ENCODE measurements around the gene ISCU.

Gene ISCU

DNA sequence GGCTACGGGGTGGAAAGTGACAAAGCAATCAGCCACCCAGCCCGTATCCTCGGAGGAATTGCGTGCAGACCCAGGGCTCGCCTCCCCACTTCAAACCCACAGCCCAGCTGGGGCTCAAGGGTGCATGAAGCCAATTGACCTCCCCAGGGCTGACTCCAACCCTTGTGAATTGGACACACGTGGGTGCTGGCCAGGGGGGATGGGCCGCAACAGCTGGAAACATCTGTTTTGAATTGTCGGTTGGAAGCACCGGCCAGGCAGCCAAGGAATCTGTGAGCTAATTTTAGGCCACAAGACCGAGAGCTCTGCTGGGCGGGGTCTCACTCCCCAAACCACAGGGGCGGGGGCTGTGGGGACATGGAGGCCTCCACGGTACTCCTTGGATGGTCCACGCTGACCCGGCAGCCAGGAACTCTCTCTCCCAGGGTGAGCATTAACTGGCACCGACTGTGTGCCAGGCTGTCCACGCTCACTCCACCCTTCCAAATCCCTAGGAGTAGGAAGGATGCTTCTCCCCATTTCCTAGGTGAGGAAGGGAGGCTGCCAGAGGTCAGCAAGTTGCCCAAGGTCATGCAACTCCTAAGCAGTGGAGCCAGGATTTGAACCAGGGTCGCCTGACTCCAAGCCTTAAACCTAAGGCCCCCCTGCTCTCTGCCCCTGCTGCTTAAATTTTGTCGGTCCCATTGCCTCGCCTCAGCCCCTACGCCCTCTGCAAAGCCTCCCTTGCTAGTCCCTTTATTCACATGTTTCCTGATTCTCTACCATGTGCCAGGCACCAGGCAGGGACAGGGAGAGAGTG lies 47.3 kb downstream of the ISCU start:
- Mint-ChIP-seq H3K27ac (ENCODE audit: low read depth) (peak overlapping the region; percentile 55), H3K36me3 (ENCODE audit: insufficient read depth) (peaks cover 7% of the 10 kb centered on the region), H3K27me3 (no peaks in the 10 kb centered on the region), H3K9me3 (no peaks in the 10 kb centered on the region), H3K4me3 (no peak overlapping the region), H3K4me1 (peaks cover 12% of the 10 kb centered on the region)
- no peak for ATAC-seq (replicated peaks; ENCODE audit: extremely low read depth, poor library complexity, severe bottlenecking)
- DNase-seq (ENCODE audit: low spot score in 2 of 2) = no peak

DNA sequence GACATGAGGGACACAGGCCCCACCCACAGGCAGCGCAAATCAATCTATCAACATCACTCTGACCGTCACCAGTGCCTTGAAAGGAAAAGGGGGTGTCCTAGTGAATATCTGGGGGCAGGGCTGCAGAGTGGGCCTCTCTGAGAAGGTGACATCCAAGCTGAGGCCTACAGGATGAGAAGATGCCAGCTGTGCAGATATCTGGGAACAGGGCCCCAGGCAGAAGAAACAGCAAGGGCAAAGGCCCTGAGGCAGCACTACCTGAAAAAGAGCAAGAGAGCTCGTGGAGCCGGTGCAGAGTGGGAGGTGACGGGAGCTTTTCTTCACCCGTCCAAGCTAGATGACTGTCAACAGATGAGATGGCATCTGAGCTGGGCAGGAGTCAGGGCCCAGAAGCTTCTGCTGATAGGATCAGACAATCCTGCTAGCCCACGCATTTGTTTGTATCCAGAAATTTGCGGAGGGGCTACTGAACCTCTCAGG lies 48.0 kb downstream of the ISCU start:
- H3K36me3 Mint-ChIP-seq (ENCODE audit: insufficient read depth) = peaks cover 7% of the 10 kb centered on the region
- peak overlapping the region; percentile 55 for H3K27ac Mint-ChIP-seq (ENCODE audit: low read depth)
- no peak for ATAC-seq (replicated peaks; ENCODE audit: extremely low read depth, poor library complexity, severe bottlenecking)
- H3K27me3 Mint-ChIP-seq = no peaks in the 10 kb centered on the region
- peaks cover 12% of the 10 kb centered on the region for H3K4me1 Mint-ChIP-seq
- H3K9me3 Mint-ChIP-seq = no peaks in the 10 kb centered on the region
- no peak for DNase-seq (ENCODE audit: low spot score in 2 of 2)
- H3K4me3 Mint-ChIP-seq = no peak overlapping the region

DNA sequence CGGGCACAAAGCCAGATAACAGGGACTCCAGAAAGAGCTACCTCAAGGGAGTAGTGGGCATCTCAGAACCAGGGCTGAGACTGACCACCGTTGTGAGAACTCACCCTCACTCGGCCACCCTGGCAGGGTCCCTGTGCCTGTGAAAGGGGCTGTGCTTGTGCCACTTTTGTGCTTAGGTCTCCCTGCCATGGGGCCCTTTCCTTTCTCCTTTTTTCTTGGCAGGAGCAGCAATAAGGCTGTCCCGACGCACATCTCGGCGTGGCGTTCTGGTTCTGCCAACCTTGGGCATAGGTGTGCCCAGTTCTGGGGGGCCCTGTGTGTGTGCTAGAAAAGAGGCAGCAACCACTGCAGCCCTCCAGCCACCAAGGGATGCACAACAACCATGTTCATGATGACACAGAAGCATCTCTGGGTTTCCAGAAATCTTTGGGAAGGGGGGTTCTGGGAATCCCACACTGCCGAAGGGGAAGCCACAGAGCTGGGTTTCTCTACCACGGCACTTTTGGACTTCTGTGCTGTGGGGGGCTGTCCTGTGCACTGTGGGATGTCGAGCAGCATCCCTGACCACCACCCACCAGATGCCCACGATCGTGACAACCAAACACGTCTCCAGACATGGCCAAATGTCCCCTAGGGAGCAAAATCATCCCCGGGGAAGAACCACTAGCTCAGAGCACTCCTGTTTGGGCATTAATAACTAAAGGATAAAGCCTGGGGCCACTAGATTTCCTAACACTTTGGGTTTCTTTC lies 48.6 kb downstream of the ISCU start:
- no peak overlapping the region for H3K27ac Mint-ChIP-seq (ENCODE audit: low read depth)
- DNase-seq (ENCODE audit: low spot score in 2 of 2) (no peak), ATAC-seq (replicated peaks; ENCODE audit: extremely low read depth, poor library complexity, severe bottlenecking) (no peak)
- no peak overlapping the region for H3K4me3 Mint-ChIP-seq
- H3K27me3 Mint-ChIP-seq = no peaks in the 10 kb centered on the region
- H3K36me3 Mint-ChIP-seq (ENCODE audit: insufficient read depth) = peaks cover 4% of the 10 kb centered on the region
- H3K4me1 Mint-ChIP-seq = peaks cover 12% of the 10 kb centered on the region
- no peaks in the 10 kb centered on the region for H3K9me3 Mint-ChIP-seq

DNA sequence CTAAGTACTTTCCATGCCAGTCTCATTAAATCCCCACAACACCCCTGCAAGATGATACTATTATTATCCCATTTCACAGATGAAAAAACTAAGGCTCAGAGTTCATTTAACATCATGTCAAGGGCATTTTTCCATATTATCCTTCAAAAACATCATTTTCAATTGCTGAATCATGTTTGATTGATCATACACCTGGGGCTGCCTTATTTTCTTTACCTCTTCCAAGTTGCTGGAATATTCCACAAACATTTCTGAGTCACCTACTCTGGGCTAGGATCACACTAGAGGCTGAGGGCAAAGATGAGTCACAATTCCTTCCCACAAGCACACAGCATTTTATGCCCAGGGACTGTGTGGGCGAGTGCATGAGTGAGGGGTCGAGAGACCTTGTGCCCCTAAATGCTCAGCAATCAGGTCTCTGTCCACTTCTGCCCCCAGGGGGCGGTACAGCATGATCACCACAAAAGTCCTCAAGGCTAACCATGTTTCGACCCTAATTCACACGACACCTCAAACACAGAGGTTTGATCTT lies 49.6 kb downstream of the ISCU start:
- DNase-seq (ENCODE audit: low spot score in 2 of 2) (peak; percentile 40 to 47), ATAC-seq (replicated peaks; ENCODE audit: extremely low read depth, poor library complexity, severe bottlenecking) (no peak)
- Mint-ChIP-seq H3K4me3 (no peak overlapping the region), H3K4me1 (peaks cover 19% of the 10 kb centered on the region), H3K27ac (ENCODE audit: low read depth) (peak overlapping the region; percentile 41), H3K9me3 (no peaks in the 10 kb centered on the region), H3K27me3 (no peaks in the 10 kb centered on the region), H3K36me3 (ENCODE audit: insufficient read depth) (peaks cover 8% of the 10 kb centered on the region)

DNA sequence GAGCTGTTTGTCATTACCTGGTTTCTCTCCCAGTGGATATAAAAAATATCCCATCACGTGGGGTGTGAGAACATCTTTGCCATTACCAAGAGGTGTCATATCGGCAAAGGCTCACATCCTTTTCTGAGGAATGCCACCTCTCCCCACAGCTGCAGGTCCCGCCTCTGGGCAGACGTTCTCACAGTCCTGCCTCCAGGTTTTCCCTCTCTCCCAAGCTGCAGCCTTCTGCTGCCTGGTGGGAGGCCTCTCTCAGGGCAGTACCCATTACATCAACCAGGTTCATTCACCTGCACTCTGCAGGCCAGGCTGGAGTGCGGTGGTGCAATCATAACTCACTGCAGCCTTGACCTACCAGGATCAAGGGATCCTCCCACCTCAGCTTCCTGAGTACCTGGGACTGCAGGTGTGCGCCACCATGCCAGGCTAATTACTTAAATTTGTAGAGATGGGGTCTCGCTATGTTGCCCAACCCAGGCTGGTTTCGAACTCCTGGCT lies 50.4 kb downstream of the ISCU start:
- ATAC-seq (replicated peaks; ENCODE audit: extremely low read depth, poor library complexity, severe bottlenecking) (no peak), DNase-seq (ENCODE audit: low spot score in 2 of 2) (no peak)
- Mint-ChIP-seq H3K4me1 (peaks cover 28% of the 10 kb centered on the region), H3K27me3 (no peaks in the 10 kb centered on the region), H3K27ac (ENCODE audit: low read depth) (no peak overlapping the region), H3K4me3 (no peak overlapping the region), H3K36me3 (ENCODE audit: insufficient read depth) (peaks cover 13% of the 10 kb centered on the region), H3K9me3 (no peaks in the 10 kb centered on the region)

DNA sequence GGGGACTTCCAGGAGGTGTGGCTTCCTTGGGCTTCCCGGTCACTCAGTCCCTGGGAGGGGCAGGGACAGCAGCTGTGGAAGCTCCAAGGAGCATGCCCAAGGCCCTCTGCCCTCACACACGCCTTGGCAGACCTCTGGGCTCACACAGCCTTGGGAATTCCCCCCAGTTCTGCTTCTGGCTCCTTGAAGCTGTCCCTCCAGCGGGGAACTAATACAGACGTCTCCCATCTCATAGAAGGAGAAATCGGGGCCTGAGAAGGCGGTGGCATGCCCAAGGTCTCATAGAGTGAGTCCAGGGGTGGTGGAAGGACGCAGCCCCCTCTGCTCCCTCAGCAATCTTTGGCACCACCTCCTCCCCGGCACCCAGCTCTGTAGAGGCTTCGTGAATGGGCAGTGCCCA lies 51.2 kb downstream of the ISCU start:
- Mint-ChIP-seq H3K9me3 (no peaks in the 10 kb centered on the region), H3K36me3 (ENCODE audit: insufficient read depth) (peaks cover 16% of the 10 kb centered on the region), H3K27me3 (no peaks in the 10 kb centered on the region), H3K27ac (ENCODE audit: low read depth) (peak overlapping the region; percentile 77), H3K4me1 (peaks cover 35% of the 10 kb centered on the region), H3K4me3 (no peak overlapping the region)
- DNase-seq (ENCODE audit: low spot score in 2 of 2) (no peak), ATAC-seq (replicated peaks; ENCODE audit: extremely low read depth, poor library complexity, severe bottlenecking) (no peak)

DNA sequence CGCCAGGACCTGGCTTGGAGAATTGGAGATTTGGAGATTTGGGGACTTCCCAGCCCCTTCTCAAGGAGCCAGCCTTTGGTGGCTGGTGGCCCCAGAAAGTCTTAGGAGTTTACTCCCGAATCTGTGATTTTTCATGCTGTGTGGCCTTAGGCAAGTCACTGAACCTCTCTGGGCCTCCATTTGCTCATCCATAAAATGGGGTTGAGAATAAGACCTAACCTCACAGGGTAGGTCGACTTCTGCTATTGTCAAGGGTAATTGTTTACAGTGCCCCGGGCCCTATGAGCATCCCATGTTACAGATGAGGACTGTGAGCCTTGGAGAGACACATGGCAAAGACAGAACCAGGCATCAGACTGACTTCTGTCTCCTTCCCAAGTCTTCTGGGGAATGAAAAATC lies 51.6 kb downstream of the ISCU start:
- ATAC-seq (replicated peaks; ENCODE audit: extremely low read depth, poor library complexity, severe bottlenecking) (no peak), DNase-seq (ENCODE audit: low spot score in 2 of 2) (no peak)
- Mint-ChIP-seq H3K27ac (ENCODE audit: low read depth) (peak overlapping the region; percentile 77), H3K4me3 (no peak overlapping the region), H3K4me1 (peaks cover 40% of the 10 kb centered on the region), H3K36me3 (ENCODE audit: insufficient read depth) (peaks cover 16% of the 10 kb centered on the region), H3K9me3 (no peaks in the 10 kb centered on the region), H3K27me3 (no peaks in the 10 kb centered on the region)

DNA sequence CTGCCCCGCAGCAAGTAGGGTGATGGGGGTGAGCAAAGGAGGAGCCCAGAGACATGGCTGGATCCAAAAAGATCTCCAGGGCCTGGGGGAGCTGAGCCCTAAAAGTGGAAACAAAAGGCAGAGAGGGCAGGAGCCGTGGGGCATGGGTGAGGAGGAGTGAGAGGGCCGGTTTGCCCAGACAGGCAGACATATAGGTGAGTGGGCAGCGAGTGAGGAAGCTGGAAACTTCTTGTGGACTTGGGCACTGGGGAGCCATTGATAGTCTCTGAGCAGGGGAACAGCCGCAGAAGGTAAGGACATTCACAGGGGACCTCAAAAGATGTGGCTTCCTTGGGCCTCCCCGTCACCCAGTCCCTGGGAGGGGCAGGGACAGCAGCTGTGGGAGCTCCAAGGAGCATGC lies 52.2 kb downstream of the ISCU start:
- peaks cover 43% of the 10 kb centered on the region for H3K4me1 Mint-ChIP-seq
- H3K4me3 Mint-ChIP-seq = no peak overlapping the region
- H3K27me3 Mint-ChIP-seq = no peaks in the 10 kb centered on the region
- DNase-seq (ENCODE audit: low spot score in 2 of 2) (no peak), ATAC-seq (replicated peaks; ENCODE audit: extremely low read depth, poor library complexity, severe bottlenecking) (no peak)
- peak overlapping the region; percentile 77 for H3K27ac Mint-ChIP-seq (ENCODE audit: low read depth)
- H3K36me3 Mint-ChIP-seq (ENCODE audit: insufficient read depth) = peaks cover 16% of the 10 kb centered on the region
- H3K9me3 Mint-ChIP-seq = no peaks in the 10 kb centered on the region

DNA sequence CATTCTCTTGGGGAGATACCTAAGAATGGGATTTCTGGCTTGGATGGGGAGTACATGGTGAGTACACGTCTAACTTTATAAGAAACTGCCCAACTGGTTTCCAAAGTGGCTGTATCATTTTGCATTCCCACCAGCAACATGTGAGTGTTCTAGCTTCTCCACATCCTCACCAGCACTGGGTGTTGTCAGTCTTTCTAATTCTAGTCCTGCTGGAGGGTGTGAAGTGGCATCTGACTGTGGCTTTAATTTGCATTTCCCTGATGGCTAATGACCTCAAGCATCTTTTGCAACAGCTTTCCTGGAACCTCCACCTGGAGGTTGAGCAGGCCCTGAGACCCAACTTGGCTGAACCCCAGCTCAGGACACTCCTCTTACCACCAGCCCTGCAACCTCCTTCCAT lies 53.5 kb downstream of the ISCU start:
- H3K27me3 Mint-ChIP-seq = no peaks in the 10 kb centered on the region

DNA sequence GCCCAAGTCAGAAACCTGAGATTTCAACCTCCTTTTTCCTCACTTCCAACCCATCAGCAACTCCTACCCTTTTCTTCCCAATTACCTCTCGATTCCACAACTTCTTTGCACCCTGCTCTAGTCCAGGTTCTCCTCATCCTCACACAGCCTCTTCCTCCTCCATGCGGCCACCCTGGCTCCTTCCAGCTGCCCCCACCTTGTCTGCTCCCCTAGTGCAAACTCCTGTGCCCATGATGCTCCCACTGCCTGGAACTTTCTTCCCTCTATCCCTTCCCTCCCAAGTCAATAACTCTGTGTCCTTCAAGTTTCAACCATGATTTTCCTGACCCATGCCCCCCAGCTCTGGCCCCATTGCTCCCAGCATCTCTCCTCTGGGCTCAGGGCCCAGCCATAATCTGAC lies 54.0 kb downstream of the ISCU start:
- peak overlapping the region; percentile 64 for H3K4me3 Mint-ChIP-seq
- ATAC-seq (replicated peaks; ENCODE audit: extremely low read depth, poor library complexity, severe bottlenecking) (no peak), DNase-seq (ENCODE audit: low spot score in 2 of 2) (no peak)
- peaks cover 54% of the 10 kb centered on the region for H3K4me1 Mint-ChIP-seq
- H3K27me3 Mint-ChIP-seq = no peaks in the 10 kb centered on the region
- peaks cover 26% of the 10 kb centered on the region for H3K36me3 Mint-ChIP-seq (ENCODE audit: insufficient read depth)
- no peaks in the 10 kb centered on the region for H3K9me3 Mint-ChIP-seq
- H3K27ac Mint-ChIP-seq (ENCODE audit: low read depth) = peak overlapping the region; percentile 96

More for the DNA sequence above, 53.5 kb downstream of the ISCU start:
- peaks cover 22% of the 10 kb centered on the region for H3K36me3 Mint-ChIP-seq (ENCODE audit: insufficient read depth)
- peak overlapping the region; percentile 96 for H3K27ac Mint-ChIP-seq (ENCODE audit: low read depth)
- H3K9me3 Mint-ChIP-seq = no peaks in the 10 kb centered on the region
- ATAC-seq (replicated peaks; ENCODE audit: extremely low read depth, poor library complexity, severe bottlenecking) (no peak), DNase-seq (ENCODE audit: low spot score in 2 of 2) (no peak)
- H3K4me3 Mint-ChIP-seq = no peak overlapping the region
- H3K4me1 Mint-ChIP-seq = peaks cover 49% of the 10 kb centered on the region

DNA sequence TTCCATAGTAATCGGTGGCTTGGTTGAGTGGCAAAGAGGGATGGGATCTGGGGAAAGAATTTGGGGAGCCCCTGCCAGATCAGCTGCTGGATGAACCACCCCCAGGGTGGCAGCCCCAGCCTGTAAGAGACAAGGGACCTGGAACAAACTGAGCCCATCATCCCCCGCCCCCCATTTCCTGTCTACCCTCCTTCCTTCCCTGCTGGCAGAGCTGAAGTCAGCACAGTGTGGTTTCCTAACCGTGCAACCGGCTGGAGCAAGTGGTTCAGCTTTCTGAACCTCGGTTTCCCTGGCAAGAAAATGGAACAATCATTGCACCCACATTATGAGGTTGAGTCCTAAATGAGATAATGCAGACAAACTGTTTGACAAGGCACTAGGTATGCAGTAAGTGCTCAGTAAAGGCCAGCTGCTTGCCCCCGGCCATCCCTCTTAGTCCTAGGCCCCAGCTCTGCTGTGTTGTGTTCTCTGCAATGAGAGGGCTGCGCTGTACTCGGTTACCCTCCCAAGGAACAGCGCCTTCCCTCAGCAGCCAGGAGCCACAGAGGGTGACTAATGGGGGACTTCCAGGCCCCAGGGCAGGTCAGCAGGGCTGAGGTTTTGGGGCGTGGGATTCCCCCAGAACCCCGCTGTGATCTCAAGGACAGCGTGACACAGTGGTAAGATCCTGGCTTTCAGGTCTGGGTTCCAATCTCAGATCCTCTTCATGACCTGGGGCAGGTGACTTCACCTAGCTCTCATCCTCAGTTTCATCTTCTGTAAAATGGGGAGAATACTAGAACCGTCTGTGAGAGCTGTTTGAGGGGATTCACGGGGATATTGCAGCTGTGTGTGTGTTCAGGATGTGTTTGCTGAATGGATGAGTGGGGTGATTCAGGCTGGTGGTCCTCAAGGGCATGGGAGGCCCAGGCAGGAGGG lies 54.8 kb downstream of the ISCU start:
- Mint-ChIP-seq H3K4me1 (peaks cover 58% of the 10 kb centered on the region), H3K4me3 (peak overlapping the region; percentile 64), H3K9me3 (no peaks in the 10 kb centered on the region), H3K36me3 (ENCODE audit: insufficient read depth) (peaks cover 33% of the 10 kb centered on the region), H3K27ac (ENCODE audit: low read depth) (peak overlapping the region; percentile 96), H3K27me3 (no peaks in the 10 kb centered on the region)
- DNase-seq (ENCODE audit: low spot score in 2 of 2) = peak; percentile 41 to 68
- ATAC-seq (replicated peaks; ENCODE audit: extremely low read depth, poor library complexity, severe bottlenecking) = peak; percentile 87
